Psoas muscle (tissue), 8 donors: Measurements from ENCODE around the gene ANXA6. TPM values are rescaled to one million over a fixed set of nuclear protein-coding genes. Genes with fewer than 3 reads are reported as not detected.
A peak's percentile ranks its signal among the peaks of the same experiment; 100 is the strongest.

ENCODE experiments used
- ATAC-seq, 4 donors: fragments of 200-7000 bp; cut with Tn5 transposase; one replicate each; pipeline ENCODE4 v1.9.1; 2020; ENCODE audit warnings: moderate library complexity in 3 of 4, mild to moderate bottlenecking in 2 of 4
- DNase-seq, 2 donors: peaks; one replicate each; pipeline ENCODE4 v3.0.0-alpha.2; 2020
- H3K27ac ChIP-seq: fragments of 200-600 bp; one replicate; pipeline ENCODE4 v1.8.0; 2022
- H3K27me3 ChIP-seq, 3 donors: fragments of 200-600 bp in 1 of 3; one replicate each; pipeline versions ENCODE4 v1.6.1 to v1.8.0; 2013 to 2022; ENCODE audit warnings: low read length in 2 of 3, mild to moderate bottlenecking in 2 of 3, moderate library complexity in 1 of 3; ENCODE audit not compliant: insufficient read depth in 3 of 3
- H3K36me3 ChIP-seq, 2 donors: fragments of 200-600 bp in 1 of 2; one replicate each; pipeline versions ENCODE4 v1.6.1 to v1.8.0; 2013 to 2022; ENCODE audit warnings: low read depth in 1 of 2, mild to moderate bottlenecking in 1 of 2, moderate library complexity in 1 of 2; ENCODE audit not compliant: insufficient read depth in 1 of 2
- H3K4me1 ChIP-seq: fragments of 200-600 bp; one replicate; pipeline ENCODE4 v1.8.0; 2022
- H3K4me3 ChIP-seq: fragments of 200-600 bp; one replicate; pipeline ENCODE4 v1.8.0; 2022; ENCODE audit warnings: mild to moderate bottlenecking
- H3K9me3 ChIP-seq: fragments of 200-600 bp; one replicate; pipeline ENCODE4 v1.8.0; 2022
- WGBS, 3 donors: extraction: QIAGEN DNeasy Blood & Tissue Kit; methylation state at CpG; one replicate each; pipeline versions ENCODE4 v1.1.6 to v1.1.7; 2013; 5-methylcytosine and 5-hydroxymethylcytosine counted together
- intact Hi-C, 2 donors: fragments of 100-400 bp; cut with DNase I; formaldehyde crosslinking; loops; one replicate each; pipeline versions ENCODE4 v1.11.0 to v1.14.2; 2022
- polyA plus RNA-seq, 3 donors: library from polyadenylated mRNA; stranded (reverse); fragments of 200-250 nt; gene quantifications; one replicate each; pipeline ENCODE4 v1.2.3, GENCODE V29; 2013
- total RNA-seq, 4 donors: library from RNA; stranded (reverse); fragmentation: NEBNext Ultra II Directional in 2 of 4; extraction: Animal tissue kit (Norgen Biotek cat#: 25700) in 2 of 4; gene quantifications; one replicate each; pipeline versions ENCODE4 v1.2.1 to v1.2.4, GENCODE V29; 2021 to 2023
- TF ChIP-seq, protein P1 (sequence below): fragments of 200-600 bp; IDR thresholded peaks from one replicate; pipeline ENCODE4 v1.8.0; 2022; ENCODE audit warnings: antibody characterized with exemption
- donor health status: healthy with polysubstance abuse.
- donor health status: DM: no; HTN: no; CAD: no; lungs with moderate emphysema.
- donor health status: Bipolar disorder and iron deficiency.
- donor health status: healthy.
- donor health status: DM: yes; HTN: yes; CAD: no.
- donor health status: DM: no; HTN: no; CAD: no.
- donor health status: DM: no; HTN: no; CAD: no.
- donor health status: DM: yes; HTN: yes; CAD: no.

ANXA6 gene
- total and polyA plus RNA-seq, 7 donors: 81.4 to 234 (median 133) TPM

DNA sequence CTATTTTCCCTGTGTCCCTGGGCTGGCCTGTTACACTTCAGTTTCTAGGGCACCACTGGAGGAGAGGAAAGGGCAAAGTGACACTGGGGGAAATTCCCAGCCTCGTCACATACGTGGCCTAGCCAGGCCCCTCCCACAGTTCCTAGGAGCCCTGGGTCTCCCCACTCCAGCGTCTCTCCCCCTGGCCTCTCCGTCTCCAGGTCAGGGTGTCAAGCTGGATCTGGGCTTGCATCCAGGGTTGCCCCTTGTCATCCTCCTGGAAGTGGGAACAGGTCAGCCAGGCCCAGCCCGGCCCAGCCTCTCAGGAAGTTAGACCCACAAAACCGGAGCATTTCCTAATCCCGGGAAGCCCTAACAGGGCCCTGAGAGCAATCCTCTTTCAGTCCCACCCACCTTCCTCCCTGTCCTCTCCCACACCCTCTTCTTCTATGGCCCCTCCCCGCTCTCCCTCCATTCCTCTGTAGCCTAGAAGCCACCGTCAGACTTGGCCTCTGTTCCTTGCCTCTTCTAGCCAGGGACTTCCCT lies 72.0 kb downstream of the ANXA6 start:
- Histone ChIP-seq H3K27ac (peak overlapping the region; percentile 67), H3K27me3 (no peaks in the 10 kb centered on the region), H3K9me3 (no peaks in the 10 kb centered on the region), H3K4me3 (peak overlapping the region; percentile 21), H3K4me1 (peaks cover 41% of the 10 kb centered on the region), H3K36me3 (no peaks in the 10 kb centered on the region)
- DNase-seq (peak; percentile 55 to 71), ATAC-seq (no peak)
- 27 to 35% (median 31%) methylated on average over 9 of the region's 9 CpGs for WGBS, 3 donors
- TF ChIP-seq, protein P1, sequence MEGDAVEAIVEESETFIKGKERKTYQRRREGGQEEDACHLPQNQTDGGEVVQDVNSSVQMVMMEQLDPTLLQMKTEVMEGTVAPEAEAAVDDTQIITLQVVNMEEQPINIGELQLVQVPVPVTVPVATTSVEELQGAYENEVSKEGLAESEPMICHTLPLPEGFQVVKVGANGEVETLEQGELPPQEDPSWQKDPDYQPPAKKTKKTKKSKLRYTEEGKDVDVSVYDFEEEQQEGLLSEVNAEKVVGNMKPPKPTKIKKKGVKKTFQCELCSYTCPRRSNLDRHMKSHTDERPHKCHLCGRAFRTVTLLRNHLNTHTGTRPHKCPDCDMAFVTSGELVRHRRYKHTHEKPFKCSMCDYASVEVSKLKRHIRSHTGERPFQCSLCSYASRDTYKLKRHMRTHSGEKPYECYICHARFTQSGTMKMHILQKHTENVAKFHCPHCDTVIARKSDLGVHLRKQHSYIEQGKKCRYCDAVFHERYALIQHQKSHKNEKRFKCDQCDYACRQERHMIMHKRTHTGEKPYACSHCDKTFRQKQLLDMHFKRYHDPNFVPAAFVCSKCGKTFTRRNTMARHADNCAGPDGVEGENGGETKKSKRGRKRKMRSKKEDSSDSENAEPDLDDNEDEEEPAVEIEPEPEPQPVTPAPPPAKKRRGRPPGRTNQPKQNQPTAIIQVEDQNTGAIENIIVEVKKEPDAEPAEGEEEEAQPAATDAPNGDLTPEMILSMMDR: no peak
- intact Hi-C loops: no loop called here

DNA sequence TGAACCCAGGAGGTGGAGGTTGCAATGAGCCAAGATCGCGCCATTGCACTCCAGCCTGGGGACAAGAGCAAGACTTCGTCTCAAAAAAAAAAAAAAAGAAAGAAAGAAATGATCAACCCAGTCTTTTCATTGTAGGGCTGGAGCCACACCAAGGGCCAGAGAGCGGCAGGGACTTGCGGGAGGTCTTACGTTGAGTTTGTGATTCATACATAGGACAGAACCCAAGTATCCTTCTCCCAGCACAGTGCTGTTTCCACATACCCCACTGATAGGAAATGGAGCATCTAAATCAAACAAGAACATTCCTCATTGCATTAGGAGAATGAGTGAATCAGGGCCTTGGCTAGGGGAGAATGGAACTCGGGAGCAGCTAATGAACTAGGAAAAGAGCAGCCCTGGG lies 73.2 kb downstream of the ANXA6 start:
- H3K4me3 ChIP-seq: no peak overlapping the region
- WGBS, 3 donors: 89 to 95% (median 92%) methylated on average over 7 of the region's 7 CpGs
- intact Hi-C loops: no loop called here
- no peaks in the 10 kb centered on the region for H3K36me3 ChIP-seq
- TF ChIP-seq, protein P1: no peak
- peaks cover 49% of the 10 kb centered on the region for H3K4me1 ChIP-seq
- ATAC-seq (no peak), DNase-seq (no peak)
- H3K27me3 ChIP-seq: no peaks in the 10 kb centered on the region
- peak overlapping the region; percentile 67 for H3K27ac ChIP-seq
- H3K9me3 ChIP-seq: no peaks in the 10 kb centered on the region

DNA sequence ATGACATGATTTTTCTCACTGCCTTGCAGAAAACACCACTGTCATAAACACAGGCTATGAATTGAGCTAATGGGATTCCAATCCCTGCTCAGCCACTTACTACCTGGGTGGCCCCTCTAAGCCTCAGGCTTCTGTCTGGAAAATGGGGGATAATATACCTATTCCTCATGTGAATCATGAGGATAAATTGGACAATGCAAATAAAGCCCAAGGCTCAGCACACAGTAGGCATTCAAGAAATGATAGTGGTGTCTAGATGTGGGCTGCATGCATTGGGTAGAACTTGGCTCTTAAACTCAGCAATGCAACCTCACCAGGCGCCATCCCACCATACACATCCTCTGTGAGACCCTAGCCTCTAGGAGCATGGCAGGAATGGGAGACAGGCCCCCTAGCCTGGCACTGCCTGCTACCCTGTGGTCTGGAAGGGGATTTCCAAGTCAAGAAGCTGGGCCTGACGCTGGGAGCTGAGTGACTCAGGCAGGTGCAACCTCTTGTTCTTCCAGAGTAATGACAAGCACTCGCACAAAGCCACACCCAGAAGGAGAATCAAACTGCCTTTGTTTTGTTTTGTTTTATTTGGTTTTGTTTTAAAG lies 74.4 kb downstream of the ANXA6 start:
- intact Hi-C loops: no loop called here
- WGBS, 3 donors: 41 to 48% (median 45%) methylated on average over 3 of the region's 3 CpGs
- peaks cover 61% of the 10 kb centered on the region for H3K4me1 ChIP-seq

DNA sequence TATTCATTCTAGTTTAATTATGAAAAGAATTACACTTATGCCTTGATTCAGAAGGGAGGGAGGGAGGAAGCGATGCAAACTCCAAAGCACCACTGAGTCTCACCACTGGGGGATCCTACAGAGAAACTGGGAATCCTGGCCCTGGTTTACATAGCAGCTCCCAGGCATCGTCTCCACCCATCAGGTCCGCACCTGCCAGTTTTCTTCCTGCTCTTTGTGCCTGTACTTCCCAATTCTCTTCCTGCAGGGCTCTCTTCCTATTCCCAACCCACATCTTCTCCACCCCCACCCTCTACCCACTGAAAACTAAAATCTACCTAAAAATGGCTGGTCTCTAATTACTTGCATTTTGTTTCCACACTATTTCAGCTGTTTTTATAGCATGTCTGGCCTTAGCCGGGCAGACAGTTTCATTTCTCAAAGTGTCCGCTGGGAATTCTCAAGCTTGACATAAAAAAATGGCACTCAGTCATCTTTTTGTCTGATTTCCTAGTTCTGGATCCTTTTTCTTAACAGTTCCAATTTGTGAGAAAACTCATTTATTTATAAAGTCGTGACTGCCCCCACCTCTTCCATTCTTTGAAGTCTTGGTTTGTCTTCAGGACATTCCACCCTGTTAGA lies 75.2 kb downstream of the ANXA6 start:
- ATAC-seq (peak in 3 of 4 donors; percentile 22 to 46 (median 39)), DNase-seq (no peak)
- peak overlapping the region; percentile 98 for H3K4me3 ChIP-seq
- WGBS, 3 donors: 47 to 60% (median 51%) methylated on average over 6 of the region's 6 CpGs
- no peaks in the 10 kb centered on the region for H3K9me3 ChIP-seq
- no peaks in the 10 kb centered on the region for H3K27me3 ChIP-seq
- H3K36me3 ChIP-seq: peaks cover 0 to 4% of the 10 kb centered on the region in 2 donors
- intact Hi-C loops: no loop called here
- peak overlapping the region; percentile 99 for H3K27ac ChIP-seq
- peaks cover 68% of the 10 kb centered on the region for H3K4me1 ChIP-seq
- TF ChIP-seq, protein P1: peak; percentile 35

More for the DNA sequence above, 74.4 kb downstream of the ANXA6 start:
- ATAC-seq (peak in 3 of 4 donors; percentile 23 to 63 (median 56)), DNase-seq (peak; percentile 50 to 74)
- Histone ChIP-seq H3K27me3 (no peaks in the 10 kb centered on the region), H3K27ac (peak overlapping the region; percentile 99), H3K9me3 (no peaks in the 10 kb centered on the region), H3K36me3 (no peaks in the 10 kb centered on the region), H3K4me3 (peak overlapping the region; percentile 5)
- TF ChIP-seq, protein P1: no peak
